ENCODE results near the gene MRPL43. TPM values are rescaled to one million over a fixed set of nuclear protein-coding genes. Genes with fewer than 3 reads are reported as not detected.

The MRPL43 gene
- total RNA-seq, 1 donor from 2014 or later: 85.4 TPM

DNA sequence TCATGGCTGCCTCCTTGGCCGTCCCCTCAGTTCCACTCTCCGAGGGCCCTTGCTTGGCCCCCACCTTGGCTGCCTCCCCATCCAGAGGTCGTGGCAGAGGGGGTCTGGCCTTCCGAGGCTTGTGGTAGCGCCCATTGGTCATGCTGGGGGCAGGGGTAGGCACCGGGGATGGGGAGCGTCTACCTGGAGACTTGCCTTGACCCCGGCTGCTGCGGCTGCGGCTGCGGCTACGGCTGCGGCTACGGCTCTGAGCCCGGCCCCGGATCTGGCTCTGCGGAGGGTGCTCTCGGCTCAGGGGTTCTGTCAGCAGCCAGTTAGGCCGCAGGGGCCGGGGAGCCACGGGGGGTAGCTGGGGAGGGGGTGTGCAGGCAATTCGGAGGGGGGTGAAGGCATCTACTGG lies 23.0 kb upstream of the MRPL43 start:
- intact Hi-C loops (cut with DNase I): no loop called here
- Histone ChIP-seq H3K36me3 (peaks cover 2 to 21% of the 10 kb centered on the region in 2 donors), H3K27me3 (no peaks in the 10 kb centered on the region), H3K9me3 (no peaks in the 10 kb centered on the region), H3K27ac (no peak overlapping the region), H3K4me3 (no peak overlapping the region), H3K4me1 (peaks cover 27% of the 10 kb centered on the region)
- DNase-seq (ENCODE audit: extremely low spot score in 2 of 2): no peak
- TF ChIP-seq POLR2A (IDR thresholded peaks at IDR 0.05) (no peak), POLR2AphosphoS5 (IDR thresholded peaks at IDR 0.05; ENCODE audit: insufficient read depth in 1 of 2, low read depth in 1 of 2) (no peak)
- TF ChIP-seq, protein P1, sequence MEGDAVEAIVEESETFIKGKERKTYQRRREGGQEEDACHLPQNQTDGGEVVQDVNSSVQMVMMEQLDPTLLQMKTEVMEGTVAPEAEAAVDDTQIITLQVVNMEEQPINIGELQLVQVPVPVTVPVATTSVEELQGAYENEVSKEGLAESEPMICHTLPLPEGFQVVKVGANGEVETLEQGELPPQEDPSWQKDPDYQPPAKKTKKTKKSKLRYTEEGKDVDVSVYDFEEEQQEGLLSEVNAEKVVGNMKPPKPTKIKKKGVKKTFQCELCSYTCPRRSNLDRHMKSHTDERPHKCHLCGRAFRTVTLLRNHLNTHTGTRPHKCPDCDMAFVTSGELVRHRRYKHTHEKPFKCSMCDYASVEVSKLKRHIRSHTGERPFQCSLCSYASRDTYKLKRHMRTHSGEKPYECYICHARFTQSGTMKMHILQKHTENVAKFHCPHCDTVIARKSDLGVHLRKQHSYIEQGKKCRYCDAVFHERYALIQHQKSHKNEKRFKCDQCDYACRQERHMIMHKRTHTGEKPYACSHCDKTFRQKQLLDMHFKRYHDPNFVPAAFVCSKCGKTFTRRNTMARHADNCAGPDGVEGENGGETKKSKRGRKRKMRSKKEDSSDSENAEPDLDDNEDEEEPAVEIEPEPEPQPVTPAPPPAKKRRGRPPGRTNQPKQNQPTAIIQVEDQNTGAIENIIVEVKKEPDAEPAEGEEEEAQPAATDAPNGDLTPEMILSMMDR (IDR thresholded peaks at IDR 0.05): no peak

DNA sequence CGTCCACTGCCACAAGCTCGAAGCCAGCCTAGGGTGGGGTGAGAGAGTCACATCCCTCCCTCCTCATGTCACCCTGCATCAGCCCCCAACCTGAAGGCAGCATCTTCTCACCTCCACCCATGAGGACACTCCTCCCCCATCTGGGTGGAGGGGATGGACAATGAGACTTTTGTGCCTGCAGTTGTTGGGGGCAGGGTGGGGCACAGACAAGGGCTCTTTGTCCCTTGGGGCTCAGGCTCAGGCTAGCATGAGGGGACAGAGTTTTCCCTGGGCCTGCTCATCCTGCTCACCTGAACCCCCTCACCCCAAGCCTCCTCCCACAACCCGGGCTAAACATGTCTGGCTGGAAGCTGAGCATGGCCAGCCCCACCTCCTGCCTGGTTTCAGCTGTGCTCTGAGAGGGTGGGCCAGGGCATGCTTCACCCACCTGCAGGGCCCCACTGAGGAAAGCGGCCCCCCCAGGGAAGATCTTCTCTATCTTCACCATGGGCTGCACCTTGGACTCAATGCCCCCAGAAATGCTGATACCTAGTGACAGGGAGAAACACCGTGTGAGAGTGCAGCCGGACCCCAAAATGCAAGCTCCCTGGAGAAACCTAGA lies 21.6 kb upstream of the MRPL43 start:
- Histone ChIP-seq H3K27me3 (no peaks in the 10 kb centered on the region), H3K9me3 (no peaks in the 10 kb centered on the region), H3K36me3 (peaks cover 2 to 27% of the 10 kb centered on the region in 2 donors), H3K4me1 (peaks cover 27% of the 10 kb centered on the region), H3K27ac (no peak overlapping the region), H3K4me3 (no peak overlapping the region)
- no peak for TF ChIP-seq POLR2A (IDR thresholded peaks at IDR 0.05)
- TF ChIP-seq, protein P1 (IDR thresholded peaks at IDR 0.05): no peak
- TF ChIP-seq POLR2AphosphoS5 (IDR thresholded peaks at IDR 0.05; ENCODE audit: insufficient read depth in 1 of 2, low read depth in 1 of 2): no peak
- DNase-seq (ENCODE audit: extremely low spot score in 2 of 2): no peak
- intact Hi-C loops (cut with DNase I): no loop called here

DNA sequence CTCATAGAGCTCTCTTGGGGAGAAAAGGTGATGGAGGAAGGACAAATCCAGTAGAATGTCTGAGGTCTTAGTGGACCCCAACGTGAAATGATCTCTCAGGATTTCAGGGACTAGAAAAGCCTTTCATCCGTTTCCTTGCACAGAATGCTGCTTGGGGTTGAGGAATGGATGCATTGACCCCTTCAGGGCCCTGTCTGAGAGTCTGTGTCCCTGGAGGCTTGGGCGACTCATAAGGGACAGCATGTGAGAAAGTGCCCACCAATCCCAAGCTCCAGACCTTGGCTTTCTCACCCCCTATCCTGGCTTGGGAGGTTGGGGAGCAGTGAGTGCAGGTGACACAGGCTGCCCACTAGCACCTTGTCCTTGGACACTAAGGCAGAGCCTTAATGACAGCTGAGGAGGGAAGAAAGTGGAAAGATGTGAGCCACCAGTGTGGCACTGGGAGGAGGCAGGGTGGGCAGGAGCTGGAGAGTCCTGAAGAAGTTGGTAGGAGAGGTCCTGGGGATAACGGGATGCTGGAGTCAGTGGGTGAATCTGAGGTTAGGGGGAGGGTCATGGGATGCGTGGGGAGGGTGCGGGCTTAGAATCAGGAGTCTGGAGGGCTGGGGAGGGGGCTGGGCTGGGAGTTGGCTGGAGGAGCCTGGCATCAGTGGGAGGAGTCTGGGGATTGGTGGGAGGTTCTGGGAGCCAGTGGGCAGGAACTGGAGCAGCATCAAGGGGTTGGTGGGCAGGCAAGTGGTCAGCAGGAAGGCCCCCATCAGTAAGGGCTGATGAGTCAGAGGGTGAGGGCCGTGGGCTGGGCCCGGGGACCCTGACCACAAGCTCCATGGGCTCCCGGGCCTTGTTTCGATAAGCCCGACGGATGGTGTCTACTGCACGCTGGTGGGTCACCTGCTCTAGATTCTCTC lies 20.9 kb upstream of the MRPL43 start:
- H3K36me3 ChIP-seq: peaks cover 2 to 34% of the 10 kb centered on the region in 2 donors
- intact Hi-C loops (cut with DNase I): no loop called here
- H3K27ac ChIP-seq: peak overlapping the region; percentile 56
- H3K4me1 ChIP-seq: peaks cover 22% of the 10 kb centered on the region
- TF ChIP-seq POLR2AphosphoS5 (IDR thresholded peaks at IDR 0.05; ENCODE audit: insufficient read depth in 1 of 2, low read depth in 1 of 2) (no peak), POLR2A (IDR thresholded peaks at IDR 0.05) (no peak)
- TF ChIP-seq, protein P1 (IDR thresholded peaks at IDR 0.05): no peak
- H3K27me3 ChIP-seq: no peaks in the 10 kb centered on the region
- H3K9me3 ChIP-seq: no peaks in the 10 kb centered on the region
- H3K4me3 ChIP-seq: no peak overlapping the region
- no peak for DNase-seq (ENCODE audit: extremely low spot score in 2 of 2)

DNA sequence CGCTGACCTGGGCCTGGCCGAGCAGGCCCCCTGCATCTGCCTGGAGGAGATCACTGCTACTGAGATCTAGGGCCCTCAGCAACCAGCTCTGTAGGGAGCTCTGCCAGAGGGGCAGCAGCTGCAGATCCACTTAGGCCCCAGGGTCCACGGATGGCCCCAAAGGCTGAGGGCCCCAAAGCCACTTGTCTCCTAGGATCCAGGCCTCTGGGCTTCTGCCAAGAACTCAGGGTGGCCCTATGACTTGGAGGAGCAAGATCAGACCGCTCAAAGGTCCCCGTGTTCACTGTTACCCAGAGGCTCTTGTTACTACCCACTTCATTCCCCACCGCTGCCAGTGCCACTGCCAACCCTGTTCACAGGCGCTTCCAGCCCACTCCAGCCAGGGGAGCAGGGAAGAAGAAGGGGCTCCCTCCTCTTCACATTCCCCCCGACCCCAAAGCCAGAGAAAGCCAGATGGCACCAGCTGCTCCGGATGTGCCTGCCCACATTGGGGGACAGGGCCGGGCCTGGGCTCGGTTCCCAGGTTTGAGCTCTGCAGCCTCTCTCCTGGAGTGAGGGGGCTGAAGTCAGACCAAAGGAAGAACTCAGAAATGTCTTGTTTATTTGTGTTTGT lies 19.9 kb upstream of the MRPL43 start:
- no peak for DNase-seq (ENCODE audit: extremely low spot score in 2 of 2)
- intact Hi-C loops (cut with DNase I): no loop called here
- Histone ChIP-seq H3K4me3 (no peak overlapping the region), H3K27me3 (no peaks in the 10 kb centered on the region), H3K27ac (no peak overlapping the region), H3K4me1 (peaks cover 20% of the 10 kb centered on the region), H3K9me3 (no peaks in the 10 kb centered on the region), H3K36me3 (peaks cover 2 to 36% of the 10 kb centered on the region in 2 donors)
- peak in 1 of 2 donors; percentile 28 for TF ChIP-seq POLR2AphosphoS5 (IDR thresholded peaks at IDR 0.05; ENCODE audit: insufficient read depth in 1 of 2, low read depth in 1 of 2)
- TF ChIP-seq, protein P1 (IDR thresholded peaks at IDR 0.05): no peak

Data from vagina (tissue), 2 donors.